Peyer's patch (tissue), 4 donors: Measurements from ENCODE around the gene SBNO1.

ENCODE experiments used
- POLR2A ChIP-seq, 2 donors: fragments of 450-650 bp; IDR thresholded peaks; one replicate each; pipeline ENCODE4 v1.5.1; 2017; ENCODE audit warnings: antibody characterized with exemption in 2 of 2, mild to moderate bottlenecking in 2 of 2, moderate library complexity in 2 of 2
- TF ChIP-seq, protein P1 (sequence below), 6 experiments: fragments of 450-650 bp in 4 of 6; fragments of 200-600 bp in 2 of 6; sonication (generic) in 1 of 6; IDR thresholded peaks; one replicate each; pipeline ENCODE4 v1.5.1; 2017 to 2019; ENCODE audit warnings: antibody characterized with exemption in 6 of 6, mild to moderate bottlenecking in 3 of 6, moderate library complexity in 1 of 6

- TF ChIP-seq, protein P1, sequence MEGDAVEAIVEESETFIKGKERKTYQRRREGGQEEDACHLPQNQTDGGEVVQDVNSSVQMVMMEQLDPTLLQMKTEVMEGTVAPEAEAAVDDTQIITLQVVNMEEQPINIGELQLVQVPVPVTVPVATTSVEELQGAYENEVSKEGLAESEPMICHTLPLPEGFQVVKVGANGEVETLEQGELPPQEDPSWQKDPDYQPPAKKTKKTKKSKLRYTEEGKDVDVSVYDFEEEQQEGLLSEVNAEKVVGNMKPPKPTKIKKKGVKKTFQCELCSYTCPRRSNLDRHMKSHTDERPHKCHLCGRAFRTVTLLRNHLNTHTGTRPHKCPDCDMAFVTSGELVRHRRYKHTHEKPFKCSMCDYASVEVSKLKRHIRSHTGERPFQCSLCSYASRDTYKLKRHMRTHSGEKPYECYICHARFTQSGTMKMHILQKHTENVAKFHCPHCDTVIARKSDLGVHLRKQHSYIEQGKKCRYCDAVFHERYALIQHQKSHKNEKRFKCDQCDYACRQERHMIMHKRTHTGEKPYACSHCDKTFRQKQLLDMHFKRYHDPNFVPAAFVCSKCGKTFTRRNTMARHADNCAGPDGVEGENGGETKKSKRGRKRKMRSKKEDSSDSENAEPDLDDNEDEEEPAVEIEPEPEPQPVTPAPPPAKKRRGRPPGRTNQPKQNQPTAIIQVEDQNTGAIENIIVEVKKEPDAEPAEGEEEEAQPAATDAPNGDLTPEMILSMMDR (IDR thresholded peaks at IDR 0.05): no peak
- TF ChIP-seq POLR2A (IDR thresholded peaks at IDR 0.05): no peak
Measured at GRCh38 chr12:123283461-123283860, 81.2 kb downstream of the SBNO1 start.
